Stimulated activated CD8-positive, alpha-beta memory T cell treated with anti-CD3 and anti-CD28 coated beads, Interleukin-15, amount 100 ng/mL, for 24 hours (primary cell): ENCODE results near the gene CCR7.
"Not testable (repeated sequence)": the region's sequence is repeated elsewhere in the genome, so short reads cannot be mapped to it uniquely, and the experiment has no call there.

Source experiments
- DNase-seq: peaks from one replicate; pipeline ENCODE4 v3.0.0-alpha.2; 2020; ENCODE audit warnings: low read depth

The CCR7 gene

GRCh38 chr17:40551091-40551878 is 14.0 kb downstream of the CCR7 start:
- DNase-seq: no peak

GRCh38 chr17:40550608-40551007 is 14.7 kb downstream of the CCR7 start:
- no peak for DNase-seq

- no peak for DNase-seq
These were observed 16.1 kb downstream of the CCR7 start for GRCh38 chr17:40548982-40549685.

- DNase-seq: no peak
These were observed 16.7 kb downstream of the CCR7 start for GRCh38 chr17:40548491-40548981.

- no peak for DNase-seq
These were observed 17.3 kb downstream of the CCR7 start for GRCh38 chr17:40547785-40548478.

- DNase-seq: no peak
These were observed 18.0 kb downstream of the CCR7 start for GRCh38 chr17:40547079-40547784.

- not testable (repeated sequence) for DNase-seq
These were observed 18.8 kb downstream of the CCR7 start for GRCh38 chr17:40546497-40546896.

GRCh38 chr17:40545660-40546059 is 19.6 kb downstream of the CCR7 start:
- no peak for DNase-seq

GRCh38 chr17:40542558-40543411 is 22.5 kb downstream of the CCR7 start:
- DNase-seq: no peak

GRCh38 chr17:40541873-40542557 is 23.3 kb downstream of the CCR7 start:
- DNase-seq: no peak

GRCh38 chr17:40541060-40541872 is 24.0 kb downstream of the CCR7 start:
- DNase-seq: no peak

GRCh38 chr17:40540448-40540847 is 24.8 kb downstream of the CCR7 start:
- no peak for DNase-seq

GRCh38 chr17:40539711-40540411 is 25.4 kb downstream of the CCR7 start:
- no peak for DNase-seq

- no peak for DNase-seq
These were observed 26.2 kb downstream of the CCR7 start for GRCh38 chr17:40538936-40539705.

GRCh38 chr17:40538019-40538935 is 27.0 kb downstream of the CCR7 start:
- DNase-seq: no peak

GRCh38 chr17:40536295-40537171 is 28.7 kb downstream of the CCR7 start:
- DNase-seq: no peak
